ENCODE results near the gene SCARB1. TPM values are rescaled to one million over a fixed set of nuclear protein-coding genes. Genes with fewer than 3 reads are reported as not detected.

The SCARB1 gene
- total and polyA plus RNA-seq, 2 donors (not counting 1 experiment from before 2014, with no cell fraction given) = 14.7 to 32.5 TPM

- no peak overlapping the region for H2AFZ ChIP-seq (ENCODE audit: low read length)
- peaks cover 21% of the 10 kb centered on the region for H3K4me1 ChIP-seq (ENCODE audit: control insufficient read depth, extremely low read depth, insufficient read depth, low read length)
Measured at GRCh38 chr12:124832856-124833255, 30.8 kb downstream of the SCARB1 start.

GRCh38 chr12:124831590-124831989 lies 32.1 kb downstream of the SCARB1 start:
- no peak overlapping the region for H3K9ac ChIP-seq (ENCODE audit: insufficient read depth, low read length)
- no peak overlapping the region for H2AFZ ChIP-seq (ENCODE audit: low read length)
- no peaks in the 10 kb centered on the region for H3K36me3 ChIP-seq (ENCODE audit: control insufficient read depth, insufficient read depth, low read length)
- TF ChIP-seq EZH2 (IDR thresholded peaks at IDR 0.05; ENCODE audit: low read length, missing control alignments) = no peak
- TF ChIP-seq CTCF (conservative IDR thresholded peaks at IDR 0.05 in 1 of 2, IDR thresholded peaks at IDR 0.05 in 1 of 2; ENCODE audit: low read depth in 1 of 2, low read length in 2 of 2) = no peak
- no peaks in the 10 kb centered on the region for H4K20me1 ChIP-seq (ENCODE audit: control insufficient read depth, extremely low read depth, insufficient read depth, low read length)
- peaks cover 21% of the 10 kb centered on the region for H3K4me1 ChIP-seq (ENCODE audit: control insufficient read depth, extremely low read depth, insufficient read depth, low read length)
- H3K4me2 ChIP-seq (ENCODE audit: extremely low read depth, insufficient read depth, low read length) = no peak overlapping the region
- H3K27me3 ChIP-seq (ENCODE audit: control insufficient read depth, insufficient read depth, low read length) = no peaks in the 10 kb centered on the region
- no peaks in the 10 kb centered on the region for H3K79me2 ChIP-seq (ENCODE audit: control insufficient read depth, insufficient read depth, low read length)
- no peak overlapping the region for H3K4me3 ChIP-seq (replicated peaks in 1 of 4; ENCODE audit: control extremely low read depth in 1 of 4, insufficient read depth in 1 of 4, low read depth in 3 of 4, low read length in 4 of 4)
- H3K9me3 ChIP-seq (ENCODE audit: control insufficient read depth, insufficient read depth, low read depth, low read length) = no peaks in the 10 kb centered on the region
- DNase-seq (ENCODE audit: low read depth in 2 of 2) = no peak
- no peak overlapping the region for H3K27ac ChIP-seq (ENCODE audit: insufficient read depth, low read length)

More at GRCh38 chr12:124832856-124833255, 30.8 kb downstream of the SCARB1 start:
- Histone ChIP-seq H4K20me1 (ENCODE audit: control insufficient read depth, extremely low read depth, insufficient read depth, low read length) (no peaks in the 10 kb centered on the region), H3K79me2 (ENCODE audit: control insufficient read depth, insufficient read depth, low read length) (no peaks in the 10 kb centered on the region), H3K27me3 (ENCODE audit: control insufficient read depth, insufficient read depth, low read length) (no peaks in the 10 kb centered on the region), H3K36me3 (ENCODE audit: control insufficient read depth, insufficient read depth, low read length) (no peaks in the 10 kb centered on the region), H3K4me2 (ENCODE audit: extremely low read depth, insufficient read depth, low read length) (no peak overlapping the region), H3K9me3 (ENCODE audit: control insufficient read depth, insufficient read depth, low read depth, low read length) (no peaks in the 10 kb centered on the region), H3K9ac (ENCODE audit: insufficient read depth, low read length) (no peak overlapping the region), H3K4me3 (replicated peaks in 1 of 4; ENCODE audit: control extremely low read depth in 1 of 4, insufficient read depth in 1 of 4, low read depth in 3 of 4, low read length in 4 of 4) (no peak overlapping the region), H3K27ac (ENCODE audit: insufficient read depth, low read length) (no peak overlapping the region)
- TF ChIP-seq EZH2 (IDR thresholded peaks at IDR 0.05; ENCODE audit: low read length, missing control alignments) = no peak
- DNase-seq (ENCODE audit: low read depth in 2 of 2) = no peak

GRCh38 chr12:124830306-124830705 lies 33.4 kb downstream of the SCARB1 start:
- no peaks in the 10 kb centered on the region for H3K9me3 ChIP-seq (ENCODE audit: control insufficient read depth, insufficient read depth, low read depth, low read length)
- peaks cover 21% of the 10 kb centered on the region for H3K4me1 ChIP-seq (ENCODE audit: control insufficient read depth, extremely low read depth, insufficient read depth, low read length)
- no peak for DNase-seq (ENCODE audit: low read depth in 2 of 2)
- no peak overlapping the region for H3K4me2 ChIP-seq (ENCODE audit: extremely low read depth, insufficient read depth, low read length)
- H3K4me3 ChIP-seq (replicated peaks in 1 of 4; ENCODE audit: control extremely low read depth in 1 of 4, insufficient read depth in 1 of 4, low read depth in 3 of 4, low read length in 4 of 4) = no peak overlapping the region
- H3K36me3 ChIP-seq (ENCODE audit: control insufficient read depth, insufficient read depth, low read length) = no peaks in the 10 kb centered on the region
- H3K27ac ChIP-seq (ENCODE audit: insufficient read depth, low read length) = no peak overlapping the region
- H3K79me2 ChIP-seq (ENCODE audit: control insufficient read depth, insufficient read depth, low read length) = no peaks in the 10 kb centered on the region
- no peaks in the 10 kb centered on the region for H4K20me1 ChIP-seq (ENCODE audit: control insufficient read depth, extremely low read depth, insufficient read depth, low read length)
- TF ChIP-seq EZH2 (IDR thresholded peaks at IDR 0.05; ENCODE audit: low read length, missing control alignments) (no peak), CTCF (conservative IDR thresholded peaks at IDR 0.05 in 1 of 2, IDR thresholded peaks at IDR 0.05 in 1 of 2; ENCODE audit: low read depth in 1 of 2, low read length in 2 of 2) (no peak)
- no peaks in the 10 kb centered on the region for H3K27me3 ChIP-seq (ENCODE audit: control insufficient read depth, insufficient read depth, low read length)
- no peak overlapping the region for H3K9ac ChIP-seq (ENCODE audit: insufficient read depth, low read length)
- H2AFZ ChIP-seq (ENCODE audit: low read length) = no peak overlapping the region
